ENCODE data around the gene CARS2.

The CARS2 gene

GRCh38 chr13:110706570-110707372, 855 bp upstream of the CARS2 start (continued):
- TF ChIP-seq ZBTB7A (tag by site-specific recombination; IDR thresholded peaks at IDR 0.05; ENCODE audit: low read depth) = no peak
- peak; percentile 100 for TF ChIP-seq ZBTB10 (tag by site-specific recombination; IDR thresholded peaks at IDR 0.05)
- TF ChIP-seq ZSCAN5A (tag by site-specific recombination; IDR thresholded peaks at IDR 0.05) = peak; percentile 7; the same call in 1 of the 2 replicates
- TF ChIP-seq ZNF555 (tag by site-specific recombination; conservative IDR thresholded peaks at IDR 0.05) = no peak
- no peak for TF ChIP-seq ZBTB6 (tag by site-specific recombination; IDR thresholded peaks at IDR 0.05)
- 0 out of 2 replicates have a peak, but pooled peaks have one; percentile 1 for TF ChIP-seq ZBTB20 (tag by site-specific recombination; IDR thresholded peaks at IDR 0.05)

GRCh38 chr13:110705356-110705825, 525 bp downstream of the CARS2 start:
- ChIA-PET POLR2A (interaction anchor here (2.8 kb wide), 1 partner anchor 10 kb away, joined by 35 read pairs; no protein-coding TSS in a partner anchor), CTCF (no interaction called here)
- Histone ChIP-seq H3K27ac (ENCODE audit: extremely low read depth, low read depth, low read length) (peak overlapping the region; percentile 88), H3K36me3 (ENCODE audit: control insufficient read depth in 2 of 2, insufficient read depth in 1 of 2, low read length in 2 of 2) (peaks cover 6 to 30% of the 10 kb centered on the region in 2 experiments; a peak in 2 of 3 replicates), H3K4me3 (ENCODE audit: low read depth, low read length) (peak overlapping the region; percentile 78), H3K4me1 (ENCODE audit: control insufficient read depth, insufficient read depth, low read length) (peaks cover 3% of the 10 kb centered on the region; the same call in 1 of the 2 replicates), H3K9me3 (ENCODE audit: control insufficient read depth, insufficient read depth, low read depth, low read length) (no peaks in the 10 kb centered on the region)
- no peak for TF ChIP-seq ZNF354C (tag by site-specific recombination; IDR thresholded peaks at IDR 0.05; ENCODE audit: borderline replicate concordance, low read depth)
- TF ChIP-seq ZNF335 (tag by site-specific recombination; conservative IDR thresholded peaks at IDR 0.05) = peak; percentile 28; the same call in 1 of the 2 replicates
- peak; percentile 98 for TF ChIP-seq ZNF18 (tag by site-specific recombination; IDR thresholded peaks at IDR 0.05)

GRCh38 chr13:110702591-110703526, 3.1 kb downstream of the CARS2 start:
- CTCF ChIA-PET = no interaction called here
- POLR2A ChIA-PET = interaction anchor here (1.1 to 2.1 kb wide), 3 partner anchors 10 to 12 kb away, joined by 5 to 12 read pairs (median 6); no protein-coding TSS in a partner anchor
- Histone ChIP-seq H3K9me3 (ENCODE audit: control insufficient read depth, insufficient read depth, low read depth, low read length) (no peaks in the 10 kb centered on the region), H3K4me3 (ENCODE audit: low read depth, low read length) (no peak overlapping the region), H3K4me1 (ENCODE audit: control insufficient read depth, insufficient read depth, low read length) (peaks cover 3% of the 10 kb centered on the region; the same call in 1 of the 2 replicates), H3K27ac (ENCODE audit: extremely low read depth, low read depth, low read length) (no peak overlapping the region), H3K36me3 (ENCODE audit: control insufficient read depth in 2 of 2, insufficient read depth in 1 of 2, low read length in 2 of 2) (peaks cover 9 to 52% of the 10 kb centered on the region in 2 experiments; a peak in 2 of 3 replicates)
- TF ChIP-seq ZNF341 (tag by site-specific recombination; IDR thresholded peaks at IDR 0.05; ENCODE audit: low read depth) = 0 out of 2 replicates have a peak, but pooled peaks have one; percentile 29
- TF ChIP-seq ZNF626 (tag by site-specific recombination; IDR thresholded peaks at IDR 0.05) = no peak
- TF ChIP-seq EGR2 (tag by site-specific recombination; IDR thresholded peaks at IDR 0.05; ENCODE audit: low read depth) = no peak
- TF ChIP-seq ZNF354C (tag by site-specific recombination; IDR thresholded peaks at IDR 0.05; ENCODE audit: borderline replicate concordance, low read depth) = no peak
- 0 out of 2 replicates have a peak, but pooled peaks have one; percentile 32 for TF ChIP-seq PRDM10 (tag by site-specific recombination; IDR thresholded peaks at IDR 0.05)
- no peak for TF ChIP-seq HOXD13 (CRISPR knock-in tag; IDR thresholded peaks at IDR 0.05; ENCODE audit: borderline replicate concordance)
- TF ChIP-seq ZNF660 (tag by site-specific recombination; IDR thresholded peaks at IDR 0.05) = peak; percentile 33
- TF ChIP-seq ZNF248 (tag by site-specific recombination; IDR thresholded peaks at IDR 0.05) = no peak
- TF ChIP-seq BCL11A (tag by site-specific recombination; IDR thresholded peaks at IDR 0.05; ENCODE audit: low read depth) = no peak

All from HEK293 (cell line).